Right atrium auricular region (tissue), 2 donors: Measurements from ENCODE around the gene FAM53B. TPM values are rescaled to one million over a fixed set of nuclear protein-coding genes. Genes with fewer than 3 reads are reported as not detected.

Experiments used
- DNase-seq: peaks from one replicate; pipeline ENCODE4 v3.0.0-alpha.2; 2019; ENCODE audit warnings: low spot score
- H3K27ac ChIP-seq, 2 donors: fragments of 200-600 bp; sonication (generic); 1 replicate in 1 of 2; 2 replicates in 1 of 2; pipeline ENCODE4 v1.5.1; 2016 to 2019
- H3K27me3 ChIP-seq, 2 donors: fragments of 200-600 bp; sonication (generic); one replicate each; pipeline versions ENCODE4 v1.5.1 to v1.6.0; 2017 to 2019
- H3K36me3 ChIP-seq: fragments of 200-600 bp; sonication (generic); one replicate; pipeline ENCODE4 v1.5.1; 2016
- H3K4me1 ChIP-seq, 2 donors: fragments of 200-600 bp; sonication (generic); one replicate each; pipeline versions ENCODE4 v1.5.1 to v1.6.0; 2017 to 2019
- H3K4me3 ChIP-seq, 2 donors: fragments of 200-600 bp; sonication (generic); 1 replicate in 1 of 2; 2 replicates in 1 of 2; pipeline ENCODE4 v1.5.1; 2017 to 2019; ENCODE audit warnings: mild to moderate bottlenecking in 1 of 2, moderate library complexity in 1 of 2
- H3K9me3 ChIP-seq, 2 donors: fragments of 200-600 bp; sonication (generic); one replicate each; pipeline ENCODE4 v1.5.1; 2019
- CTCF ChIP-seq, 2 donors: fragments of 200-600 bp; sonication (generic); IDR thresholded peaks; one replicate each; pipeline ENCODE4 v1.5.1; 2019; ENCODE audit warnings: antibody characterized with exemption in 2 of 2
- total RNA-seq, 2 donors: library from RNA; depleted of rRNA; stranded (reverse); fragments of >200 nt; gene quantifications; one replicate each; pipeline ENCODE4 v1.1.0, GENCODE V29; 2016

FAM53B gene
- total RNA-seq, 2 donors from 2014 or later: 30.3 to 31.1 TPM

GRCh38 chr10:124711145-124711544, 33.0 kb downstream of the FAM53B start:
- Histone ChIP-seq H3K36me3 (no peaks in the 10 kb centered on the region), H3K4me1 (peaks cover 0 to 71% of the 10 kb centered on the region in 2 donors), H3K27ac (peak overlapping the region in 1 of 2 donors; percentile 51), H3K9me3 (no peaks in the 10 kb centered on the region), H3K27me3 (no peaks in the 10 kb centered on the region), H3K4me3 (no peak overlapping the region)
- DNase-seq: no peak
- TF ChIP-seq CTCF (IDR thresholded peaks at IDR 0.05): no peak

GRCh38 chr10:124710266-124710881, 33.8 kb downstream of the FAM53B start:
- TF ChIP-seq CTCF (IDR thresholded peaks at IDR 0.05): no peak
- H3K36me3 ChIP-seq: no peaks in the 10 kb centered on the region
- H3K4me1 ChIP-seq: peaks cover 0 to 72% of the 10 kb centered on the region in 2 donors
- no peaks in the 10 kb centered on the region for H3K27me3 ChIP-seq
- DNase-seq: no peak
- no peaks in the 10 kb centered on the region for H3K9me3 ChIP-seq
- peak overlapping the region; percentile 32 to 51 for H3K27ac ChIP-seq
- no peak overlapping the region for H3K4me3 ChIP-seq

GRCh38 chr10:124709861-124710260, 34.3 kb downstream of the FAM53B start:
- Histone ChIP-seq H3K4me3 (no peak overlapping the region), H3K4me1 (peaks cover 0 to 74% of the 10 kb centered on the region in 2 donors), H3K27me3 (no peaks in the 10 kb centered on the region), H3K27ac (peak overlapping the region; percentile 51 to 88), H3K9me3 (no peaks in the 10 kb centered on the region), H3K36me3 (no peaks in the 10 kb centered on the region)
- peak; percentile 85 for DNase-seq
- TF ChIP-seq CTCF (IDR thresholded peaks at IDR 0.05): no peak

DNA sequence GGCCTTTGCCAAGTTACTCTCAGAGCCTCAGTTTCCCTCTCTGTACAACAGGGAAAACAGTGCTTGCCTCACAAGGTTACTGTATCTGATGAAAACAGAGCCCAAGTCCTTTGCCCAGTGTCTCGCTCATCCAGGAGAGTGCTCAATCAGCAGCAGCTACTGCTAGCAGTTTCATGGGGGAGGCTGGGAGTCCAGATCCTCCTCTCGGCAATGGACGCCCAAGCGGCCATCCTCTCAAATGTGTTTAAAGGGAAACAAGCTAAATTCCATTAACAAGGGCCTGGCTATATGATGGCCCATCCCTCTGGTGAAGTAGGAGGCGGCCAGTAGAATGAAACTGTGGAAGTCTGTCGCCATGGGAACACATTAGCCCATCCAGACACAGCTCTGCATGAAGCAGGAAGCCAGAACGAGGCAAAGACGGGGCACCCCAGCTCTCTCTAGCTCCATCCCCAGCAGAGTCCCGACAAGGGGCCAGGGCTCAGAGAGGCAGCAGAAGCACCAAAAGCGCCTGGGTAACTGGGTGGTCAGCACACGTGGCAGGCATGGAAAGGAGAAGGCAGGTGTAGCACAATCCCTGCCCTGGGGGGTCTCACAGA, 35.2 kb downstream of the FAM53B start:
- H3K4me3 ChIP-seq: no peak overlapping the region
- DNase-seq: no peak
- no peaks in the 10 kb centered on the region for H3K27me3 ChIP-seq
- peaks cover 0 to 78% of the 10 kb centered on the region in 2 donors for H3K4me1 ChIP-seq
- peak overlapping the region; percentile 51 to 88 for H3K27ac ChIP-seq
- H3K36me3 ChIP-seq: no peaks in the 10 kb centered on the region
- TF ChIP-seq CTCF (IDR thresholded peaks at IDR 0.05): no peak
- H3K9me3 ChIP-seq: no peaks in the 10 kb centered on the region

GRCh38 chr10:124708246-124708779, 35.9 kb downstream of the FAM53B start:
- DNase-seq: no peak
- Histone ChIP-seq H3K9me3 (no peaks in the 10 kb centered on the region), H3K36me3 (no peaks in the 10 kb centered on the region), H3K4me3 (no peak overlapping the region), H3K27me3 (no peaks in the 10 kb centered on the region), H3K27ac (peak overlapping the region; percentile 51 to 88), H3K4me1 (peaks cover 0 to 82% of the 10 kb centered on the region in 2 donors)
- TF ChIP-seq CTCF (IDR thresholded peaks at IDR 0.05): no peak
